Mononuclear cell (primary cell): Measurements from ENCODE around the gene TRPM4. TPM values are rescaled to one million over a fixed set of nuclear protein-coding genes. Genes with fewer than 3 reads are reported as not detected.
"Not testable (repeated sequence)": the region's sequence is repeated elsewhere in the genome, so short reads cannot be mapped to it uniquely, and the experiment has no call there.

Experiments
- H3K27me3 ChIP-seq: 2 replicates; pipeline ENCODE4 v1.6.0; 2011; ENCODE audit warnings: low read length, control low read depth; ENCODE audit not compliant: insufficient read depth
- H3K4me1 ChIP-seq: 2 replicates; pipeline ENCODE4 v1.5.1; 2011; ENCODE audit warnings: mild to moderate bottlenecking, low read length, control low read depth; ENCODE audit not compliant: insufficient read depth
- H3K4me3 ChIP-seq: 2 replicates; pipeline ENCODE4 v1.5.1; 2011; ENCODE audit warnings: mild to moderate bottlenecking, low read length, moderate library complexity
- H3K9me3 ChIP-seq: 2 replicates; pipeline ENCODE4 v1.5.1; 2011; ENCODE audit warnings: low read depth, mild to moderate bottlenecking, control low read depth, low read length
- total RNA-seq: library from RNA; depleted of rRNA; stranded (reverse); fragments of >200 nt; gene quantifications from one replicate; pipeline ENCODE4 v1.2.3, GENCODE V29; 2012

TRPM4 gene
- total RNA-seq, 1 donor = 1.5 TPM

DNA sequence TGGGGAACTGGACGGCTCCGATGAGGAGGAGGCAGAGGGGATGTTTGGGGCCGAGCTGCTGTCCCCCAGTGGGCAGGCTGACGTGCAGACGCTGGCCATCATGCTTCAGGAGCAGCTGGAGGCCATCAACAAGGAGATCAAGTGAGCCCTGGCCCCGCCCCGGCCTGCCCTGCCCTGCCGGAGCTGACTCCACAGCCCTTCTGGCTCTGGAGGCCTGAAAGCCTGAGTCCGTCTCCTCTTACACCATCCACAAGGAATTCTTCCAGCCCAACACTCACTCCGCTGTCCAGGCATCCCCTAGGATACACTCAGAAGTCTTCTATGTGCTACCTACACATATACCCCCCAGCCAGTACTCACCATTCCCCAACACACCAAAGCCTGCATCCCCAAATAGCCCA lies 20.8 kb upstream of the TRPM4 start:
- Histone ChIP-seq H3K9me3 (no peaks in the 10 kb centered on the region), H3K27me3 (peaks cover 5% of the 10 kb centered on the region), H3K4me1 (peaks cover 14% of the 10 kb centered on the region), H3K4me3 (no peak overlapping the region)

DNA sequence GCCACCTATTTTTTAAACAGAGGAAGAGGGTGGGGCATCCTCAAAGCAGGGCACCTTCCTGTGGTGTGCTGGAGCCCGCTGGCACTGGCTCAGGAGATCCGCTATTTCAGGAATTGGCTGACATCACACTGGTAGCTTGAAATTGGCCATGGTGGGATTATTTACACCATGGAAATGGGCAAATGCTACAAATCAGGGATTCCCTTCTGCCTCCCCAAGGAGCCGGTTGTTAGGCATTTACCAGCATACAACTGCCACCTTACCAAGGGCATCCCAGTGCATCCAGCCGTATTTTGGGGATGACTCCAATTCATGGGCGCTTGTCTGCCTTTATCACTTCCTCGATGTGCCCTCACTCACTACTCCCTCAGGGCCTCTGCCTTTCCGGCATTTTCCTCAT lies 16.6 kb upstream of the TRPM4 start:
- Histone ChIP-seq H3K27me3 (no peaks in the 10 kb centered on the region), H3K9me3 (no peaks in the 10 kb centered on the region), H3K4me3 (no peak overlapping the region), H3K4me1 (peaks cover 7% of the 10 kb centered on the region)

DNA sequence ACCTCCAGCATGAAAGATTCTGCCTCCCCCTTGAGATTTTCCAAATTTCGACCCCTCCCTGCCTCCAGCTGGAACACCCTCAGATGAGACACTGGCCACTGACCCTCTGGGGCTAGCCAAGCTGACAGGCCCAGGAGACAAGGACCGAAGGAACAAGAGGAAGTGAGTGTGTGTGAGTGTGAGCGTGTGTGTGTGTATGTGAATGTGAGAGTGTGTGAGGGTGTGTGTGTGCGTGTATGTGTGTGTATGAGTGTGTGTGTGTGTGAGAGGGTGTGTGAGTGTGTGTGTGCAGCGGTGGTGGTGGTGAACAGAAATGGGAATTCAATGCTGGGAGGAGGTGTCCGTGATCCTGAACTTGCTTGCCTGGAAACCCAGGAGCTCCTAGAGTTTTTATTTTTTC lies 16.2 kb upstream of the TRPM4 start:
- peaks cover 7% of the 10 kb centered on the region for H3K4me1 ChIP-seq
- no peaks in the 10 kb centered on the region for H3K9me3 ChIP-seq
- H3K4me3 ChIP-seq = no peak overlapping the region
- H3K27me3 ChIP-seq = no peaks in the 10 kb centered on the region

DNA sequence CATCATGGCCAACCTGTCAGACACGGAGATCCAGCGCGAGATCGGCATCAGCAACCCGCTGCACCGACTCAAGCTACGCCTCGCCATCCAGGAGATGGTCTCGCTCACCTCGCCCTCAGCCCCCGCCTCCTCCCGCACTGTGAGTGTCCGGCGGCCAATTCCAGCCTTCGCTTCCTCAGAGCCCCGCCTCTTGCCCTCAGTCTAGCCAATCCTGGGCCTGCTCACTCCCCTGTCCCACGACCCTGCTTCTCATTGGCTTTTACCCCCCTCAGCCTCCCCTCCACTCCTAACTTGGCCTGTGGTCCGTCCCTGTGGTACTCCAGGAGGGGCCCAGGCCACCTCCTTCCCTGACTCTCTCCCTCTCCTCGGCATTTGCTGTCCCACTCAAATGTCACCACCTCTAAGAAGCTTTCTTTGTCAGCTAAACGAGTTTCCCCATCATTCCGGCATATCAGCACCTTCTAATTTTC lies 14.7 kb upstream of the TRPM4 start:
- Histone ChIP-seq H3K4me3 (no peak overlapping the region), H3K4me1 (peaks cover 7% of the 10 kb centered on the region), H3K27me3 (peaks cover 2% of the 10 kb centered on the region), H3K9me3 (no peaks in the 10 kb centered on the region)

DNA sequence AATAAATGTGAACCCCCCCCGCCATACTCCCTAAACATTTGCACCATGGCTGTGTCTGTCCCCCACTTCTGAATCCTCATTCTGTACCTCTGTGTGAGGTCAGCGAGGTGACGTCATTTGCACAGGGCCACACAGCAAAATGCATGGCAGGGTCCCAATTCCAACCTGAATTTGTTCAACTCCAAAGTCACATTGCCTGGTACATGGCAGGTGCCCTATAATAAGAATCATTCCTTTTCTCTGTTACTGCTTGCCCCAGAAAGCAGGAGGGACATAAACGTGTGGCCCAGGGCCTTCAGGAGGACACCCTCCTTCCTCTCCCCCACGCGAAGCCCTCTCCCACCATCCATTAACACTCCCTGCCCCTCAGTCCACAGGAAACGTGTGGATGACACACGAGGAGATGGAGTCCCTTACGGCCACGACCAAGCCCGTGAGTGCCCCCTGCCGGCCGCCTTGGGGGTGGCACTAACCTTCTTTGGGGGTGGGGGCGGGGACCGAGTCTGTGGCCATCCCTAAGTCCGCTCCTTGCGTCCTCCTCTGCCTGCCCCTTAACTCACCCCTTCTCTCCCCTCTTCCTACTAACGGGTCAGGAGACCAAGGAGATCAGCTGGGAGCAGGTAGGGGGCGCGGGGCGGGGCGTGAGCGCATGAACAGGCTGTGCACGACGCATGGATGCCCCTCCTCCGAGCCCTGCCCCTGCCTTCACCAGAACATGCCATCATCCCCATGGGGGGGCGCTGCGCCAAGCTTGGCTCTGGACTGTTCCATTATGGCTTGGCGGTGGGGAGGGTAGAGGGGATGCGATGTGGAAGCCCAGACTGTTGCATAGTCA lies 11.8 kb upstream of the TRPM4 start:
- Histone ChIP-seq H3K4me1 (peaks cover 27% of the 10 kb centered on the region), H3K27me3 (peaks cover 31% of the 10 kb centered on the region), H3K4me3 (no peak overlapping the region)

DNA sequence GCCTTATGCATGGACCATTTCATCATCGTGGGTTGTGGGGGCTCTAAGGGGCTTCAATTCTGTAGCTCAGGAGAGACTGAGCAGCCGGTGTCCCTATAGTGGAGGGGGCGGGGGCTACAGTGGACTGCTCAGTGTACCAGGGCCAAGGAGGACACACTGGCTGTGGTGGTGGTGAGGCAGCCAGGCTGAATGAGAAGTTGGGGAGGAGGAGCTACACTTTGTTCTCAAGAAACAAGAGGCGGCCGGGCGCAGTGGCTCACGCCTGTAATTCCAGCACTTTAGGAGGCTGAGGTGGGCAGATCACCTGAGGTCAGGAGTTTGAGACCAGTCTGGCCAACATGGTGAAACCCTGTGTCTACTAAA lies 11.2 kb upstream of the TRPM4 start:
- H3K27me3 ChIP-seq = peaks cover 37% of the 10 kb centered on the region
- H3K4me1 ChIP-seq = peaks cover 33% of the 10 kb centered on the region
- H3K4me3 ChIP-seq, H3K9me3 ChIP-seq: not testable (repeated sequence)

More for the DNA sequence above, 11.8 kb upstream of the TRPM4 start:
- H3K9me3 ChIP-seq = no peaks in the 10 kb centered on the region

DNA sequence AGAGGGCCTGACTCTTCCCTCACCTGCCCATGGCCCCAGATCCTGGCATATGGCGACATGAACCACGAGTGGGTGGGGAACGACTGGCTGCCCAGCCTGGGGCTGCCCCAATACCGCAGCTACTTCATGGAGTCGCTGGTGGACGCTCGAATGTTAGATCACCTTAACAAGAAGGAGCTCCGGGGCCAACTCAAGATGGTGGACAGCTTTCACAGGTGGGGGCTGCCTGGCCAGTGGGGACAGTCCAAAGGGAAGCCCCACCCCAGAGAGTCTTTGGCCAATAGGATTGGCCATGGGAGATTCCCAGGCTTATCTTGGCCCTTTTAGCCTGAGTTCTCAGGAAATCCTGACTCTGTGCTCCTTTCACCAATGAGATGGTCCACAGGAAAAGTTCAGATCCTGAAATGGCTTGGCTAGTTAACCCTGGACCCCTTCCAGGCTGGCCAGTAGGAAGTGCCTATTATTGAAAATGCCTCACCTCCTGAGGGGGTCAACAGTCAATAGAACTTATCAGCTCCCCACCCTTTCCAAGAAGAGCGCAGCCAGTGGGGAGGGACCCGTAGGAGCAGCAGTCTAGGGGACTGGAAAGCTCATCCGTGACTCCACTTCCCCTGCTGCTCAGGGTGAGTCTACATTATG lies 9.4 kb upstream of the TRPM4 start:
- peaks cover 34% of the 10 kb centered on the region for H3K4me1 ChIP-seq
- H3K4me3 ChIP-seq = no peak overlapping the region
- peaks cover 44% of the 10 kb centered on the region for H3K27me3 ChIP-seq
- H3K9me3 ChIP-seq = no peaks in the 10 kb centered on the region

DNA sequence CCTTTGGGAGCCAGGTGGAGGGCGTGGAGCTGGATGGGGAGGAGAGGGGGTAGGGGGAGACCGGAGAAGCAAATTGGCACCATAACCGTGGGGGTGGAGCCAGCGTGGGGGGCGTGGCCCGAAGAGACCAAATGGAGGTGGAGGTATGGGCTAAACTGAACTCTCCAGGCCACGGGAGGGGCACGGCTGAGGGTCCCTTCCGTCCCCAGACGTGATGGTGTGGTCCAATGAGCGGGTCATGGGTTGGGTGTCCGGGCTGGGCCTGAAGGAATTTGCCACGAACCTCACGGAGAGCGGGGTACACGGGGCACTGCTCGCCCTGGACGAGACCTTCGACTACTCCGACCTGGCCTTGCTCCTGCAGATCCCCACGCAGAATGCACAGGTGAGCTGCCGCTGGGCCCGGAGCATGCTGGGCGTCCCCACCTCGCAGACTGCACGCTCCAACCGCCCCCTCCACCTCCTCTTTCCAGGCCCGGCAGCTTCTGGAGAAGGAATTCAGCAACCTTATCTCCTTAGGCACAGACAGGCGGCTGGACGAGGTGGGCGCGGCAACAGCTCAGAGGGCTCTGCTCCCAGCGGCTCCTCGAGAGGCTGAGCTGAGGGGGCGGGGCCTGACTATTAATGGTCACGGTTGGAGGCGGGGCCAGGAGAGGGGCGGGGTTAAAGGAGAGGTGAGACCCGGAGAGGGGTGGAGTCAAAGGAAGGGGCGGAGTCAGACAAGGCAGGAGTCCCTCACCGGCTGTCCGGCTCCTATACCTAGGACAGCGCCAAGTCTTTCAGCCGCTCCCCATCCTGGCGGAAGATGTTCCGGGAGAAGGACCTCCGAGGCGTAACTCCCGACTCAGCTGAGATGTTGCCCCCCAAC lies 8.6 kb upstream of the TRPM4 start:
- no peak overlapping the region for H3K4me3 ChIP-seq
- H3K27me3 ChIP-seq = peaks cover 44% of the 10 kb centered on the region
- peaks cover 33% of the 10 kb centered on the region for H3K4me1 ChIP-seq
- no peaks in the 10 kb centered on the region for H3K9me3 ChIP-seq

DNA sequence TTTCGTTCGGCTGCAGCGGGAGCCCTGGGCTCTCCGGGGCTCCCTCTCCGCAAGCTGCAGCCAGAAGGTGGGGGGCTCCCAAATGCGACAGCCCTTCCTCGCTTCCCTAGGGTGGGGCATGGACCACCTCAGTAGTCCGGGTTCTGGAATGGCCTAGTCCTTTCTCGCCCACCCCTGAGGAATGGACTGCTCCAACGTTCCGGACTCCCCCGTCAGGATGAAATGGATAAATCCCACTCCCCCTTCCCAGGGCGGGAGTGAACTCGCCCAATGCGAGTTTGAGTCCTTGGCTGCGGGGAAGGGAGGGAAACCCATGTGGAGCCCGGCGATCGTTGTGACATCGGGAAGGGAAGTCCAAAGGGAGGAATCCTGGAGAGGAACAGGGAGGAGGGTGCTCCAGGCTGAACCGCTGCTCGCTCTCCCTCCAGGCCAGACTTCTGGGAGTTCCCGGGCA lies 7.9 kb upstream of the TRPM4 start:
- H3K4me1 ChIP-seq = peaks cover 33% of the 10 kb centered on the region
- H3K9me3 ChIP-seq = no peaks in the 10 kb centered on the region
- H3K4me3 ChIP-seq = peak overlapping the region; percentile 32
- H3K27me3 ChIP-seq = peaks cover 44% of the 10 kb centered on the region

DNA sequence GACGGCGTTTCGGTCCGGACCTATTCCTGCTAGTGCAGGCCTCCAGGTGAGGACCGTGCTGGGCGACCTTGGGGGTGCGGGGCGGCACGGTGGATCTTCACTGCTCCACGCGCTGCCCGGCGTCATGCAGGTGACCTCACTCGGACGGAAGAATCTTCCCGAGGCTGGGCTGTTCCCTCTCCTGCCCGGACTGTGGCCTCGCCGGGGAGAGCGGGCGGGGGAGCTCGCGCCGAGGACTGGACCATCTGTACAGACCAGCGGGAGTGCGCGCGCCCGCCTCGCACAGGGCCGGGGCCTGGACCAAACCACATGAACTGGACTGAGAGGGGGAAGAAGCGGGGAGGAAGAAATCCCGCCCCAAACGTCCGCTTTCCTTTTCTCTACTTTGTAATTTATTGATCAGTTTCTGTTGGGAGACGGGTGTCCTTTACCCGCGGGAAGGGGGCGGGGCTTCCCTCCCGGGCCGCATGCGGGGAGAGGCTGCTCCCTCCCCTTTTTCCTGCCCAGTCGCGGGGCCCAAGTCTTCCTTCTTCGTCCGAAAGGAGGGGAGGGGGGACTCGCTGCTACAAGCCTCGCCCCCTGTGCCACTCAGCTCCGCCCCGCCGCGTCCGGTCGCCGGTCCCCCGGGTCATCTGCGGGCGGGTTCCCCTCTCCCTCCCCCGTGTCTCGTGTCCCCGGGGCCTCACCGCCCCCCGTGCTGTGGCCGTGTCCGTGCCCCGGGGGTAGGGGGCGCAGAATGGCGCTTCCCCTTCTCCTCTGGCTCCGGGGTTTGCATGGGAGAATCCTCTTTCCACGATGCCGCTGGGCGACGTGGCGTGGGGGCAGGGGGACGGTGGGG lies 7.3 kb upstream of the TRPM4 start:
- Histone ChIP-seq H3K4me3 (peak overlapping the region; percentile 32), H3K27me3 (peaks cover 44% of the 10 kb centered on the region), H3K9me3 (no peaks in the 10 kb centered on the region), H3K4me1 (peaks cover 33% of the 10 kb centered on the region)

DNA sequence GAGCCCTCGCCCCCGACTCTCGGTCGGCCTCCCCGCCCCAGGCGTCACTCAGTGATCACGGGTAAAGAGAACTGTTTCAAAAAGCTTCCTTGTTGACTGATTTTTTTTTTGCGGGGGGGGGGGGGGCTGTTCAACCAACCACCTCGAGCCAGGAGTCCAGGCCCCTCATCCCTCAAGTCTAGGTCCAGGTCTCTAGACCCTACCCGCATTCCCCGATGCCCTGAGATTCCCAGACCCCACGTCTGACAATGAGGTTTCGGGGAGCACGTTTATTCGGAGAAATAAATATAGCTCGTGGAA lies 6.7 kb upstream of the TRPM4 start:
- no peaks in the 10 kb centered on the region for H3K9me3 ChIP-seq
- H3K27me3 ChIP-seq = peaks cover 44% of the 10 kb centered on the region
- H3K4me1 ChIP-seq = peaks cover 33% of the 10 kb centered on the region
- no peak overlapping the region for H3K4me3 ChIP-seq

DNA sequence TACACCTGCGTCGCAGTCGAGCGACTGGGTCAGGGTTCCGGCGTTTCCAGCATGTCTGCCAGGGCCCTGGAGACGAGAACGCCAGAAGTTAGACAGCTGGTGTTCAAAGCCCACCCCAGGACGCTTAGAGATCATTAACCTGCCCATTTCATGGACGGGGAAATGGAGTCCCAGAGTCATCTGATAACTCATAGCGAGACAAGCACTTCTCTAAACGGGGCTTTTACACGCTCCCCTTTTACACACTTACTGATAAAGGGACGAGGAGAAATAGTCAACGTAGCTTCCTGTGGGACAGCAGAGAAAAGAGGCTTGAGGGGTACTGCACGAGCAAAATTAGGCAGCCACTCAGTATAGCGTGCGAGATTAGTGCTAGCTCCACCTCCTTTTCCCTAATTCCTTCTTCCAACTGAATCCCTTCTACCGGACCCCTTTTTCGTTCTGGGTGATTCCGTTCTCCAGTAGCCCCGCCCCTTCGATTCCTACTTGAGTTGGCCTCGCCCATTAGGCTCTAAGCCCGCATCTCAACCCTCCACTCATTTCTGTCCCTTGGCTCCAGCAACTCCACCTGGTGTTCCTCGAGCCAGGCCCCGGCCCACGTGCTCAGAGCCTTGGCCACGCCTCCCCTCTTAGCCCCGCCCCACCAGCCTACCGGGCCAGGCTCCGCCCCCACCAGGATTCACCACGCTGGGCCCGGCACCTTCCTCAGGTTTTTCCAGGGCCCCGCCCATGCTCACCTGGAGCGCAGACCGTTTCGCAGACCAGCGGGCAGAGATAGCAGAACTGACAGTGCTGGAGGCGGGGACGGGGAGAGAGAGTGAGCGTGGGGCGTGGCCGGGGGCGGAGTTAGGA lies 6.1 kb upstream of the TRPM4 start:
- Histone ChIP-seq H3K4me1 (peaks cover 33% of the 10 kb centered on the region), H3K9me3 (no peaks in the 10 kb centered on the region), H3K4me3 (no peak overlapping the region), H3K27me3 (peaks cover 44% of the 10 kb centered on the region)

DNA sequence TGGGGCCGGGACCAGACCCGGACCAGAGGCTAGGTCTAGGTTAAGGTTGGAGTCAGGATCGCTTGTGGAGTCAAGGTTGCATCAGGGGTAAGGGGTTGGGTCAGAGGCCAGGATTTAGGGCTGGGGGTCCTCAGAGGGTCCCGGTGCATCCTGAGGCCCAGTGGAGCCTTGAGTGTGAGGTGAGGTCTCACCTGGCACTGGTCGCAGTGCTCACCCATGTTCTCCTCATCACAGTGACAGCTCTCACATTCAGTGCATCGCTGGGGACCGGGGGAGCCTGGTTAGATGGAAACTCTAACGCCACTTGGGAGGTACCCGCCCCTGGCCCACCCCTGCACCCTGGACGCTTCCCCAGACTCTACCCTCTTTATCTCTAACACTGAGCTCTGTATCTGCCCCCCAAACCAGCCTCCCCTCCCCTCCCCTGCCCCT lies 5.5 kb upstream of the TRPM4 start:
- Histone ChIP-seq H3K4me3 (no peak overlapping the region), H3K4me1 (peaks cover 33% of the 10 kb centered on the region), H3K9me3 (no peaks in the 10 kb centered on the region), H3K27me3 (peaks cover 44% of the 10 kb centered on the region)
